Activated CD4-positive, alpha-beta T cell treated with anti-CD3 and anti-CD28 coated beads, Interleukin-2, amount 50 U/mL, for 1 hour (primary cell): ENCODE data around the gene LRRC27.
"Not testable (repeated sequence)": the region's sequence is repeated elsewhere in the genome, so short reads cannot be mapped to it uniquely, and the experiment has no call there.

Experiments
- DNase-seq: peaks from one replicate; pipeline ENCODE4 v3.0.0-alpha.2; 2020

LRRC27 gene

DNA sequence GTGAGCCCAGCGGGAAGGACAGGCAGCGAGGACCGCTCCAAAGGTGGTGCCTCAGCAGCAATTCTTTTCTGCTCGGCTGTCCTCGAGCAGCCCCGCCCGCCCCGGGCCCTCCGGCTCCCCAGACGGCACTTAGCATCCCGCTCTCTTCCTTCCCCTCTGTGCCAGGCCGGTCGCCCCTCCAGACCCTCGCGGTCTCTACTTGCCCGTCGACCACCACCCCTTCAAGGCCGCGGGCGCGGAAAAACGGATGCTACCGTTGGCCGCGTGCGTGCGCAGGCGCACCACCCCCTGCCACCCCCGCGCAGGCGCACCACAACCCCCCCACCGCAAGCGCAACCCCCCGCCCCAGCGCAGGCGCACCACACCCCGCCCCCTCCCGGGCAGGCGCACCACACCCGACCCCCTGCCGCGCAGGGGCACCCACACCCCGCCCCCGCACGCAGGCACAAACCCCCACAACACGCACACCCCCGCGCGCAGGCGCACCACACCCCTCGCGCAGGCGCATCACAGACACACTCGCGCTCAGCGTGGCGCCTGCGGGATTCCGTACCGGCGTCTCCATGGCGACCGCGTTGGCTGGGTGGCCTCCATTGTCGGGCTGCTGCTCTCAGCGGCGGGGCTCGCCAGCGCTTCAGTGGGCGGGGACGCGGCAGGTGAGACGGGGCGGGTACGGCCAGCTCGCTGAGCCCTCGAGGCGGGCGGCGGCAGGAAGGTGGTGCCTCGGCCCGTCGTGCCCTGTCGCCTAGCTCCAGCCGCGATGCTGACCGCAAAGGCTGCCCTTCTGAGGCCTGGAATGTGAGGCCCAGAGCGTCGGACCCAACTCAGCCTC lies at the start of gene LRRC27:
TSS of gene LRRC27 (plus strand) at position 593 of the 832 bp plus-strand sequence. CDS start 1,332 bp downstream, outside the sequence.
- DNase-seq, result peak; percentile 100

DNA sequence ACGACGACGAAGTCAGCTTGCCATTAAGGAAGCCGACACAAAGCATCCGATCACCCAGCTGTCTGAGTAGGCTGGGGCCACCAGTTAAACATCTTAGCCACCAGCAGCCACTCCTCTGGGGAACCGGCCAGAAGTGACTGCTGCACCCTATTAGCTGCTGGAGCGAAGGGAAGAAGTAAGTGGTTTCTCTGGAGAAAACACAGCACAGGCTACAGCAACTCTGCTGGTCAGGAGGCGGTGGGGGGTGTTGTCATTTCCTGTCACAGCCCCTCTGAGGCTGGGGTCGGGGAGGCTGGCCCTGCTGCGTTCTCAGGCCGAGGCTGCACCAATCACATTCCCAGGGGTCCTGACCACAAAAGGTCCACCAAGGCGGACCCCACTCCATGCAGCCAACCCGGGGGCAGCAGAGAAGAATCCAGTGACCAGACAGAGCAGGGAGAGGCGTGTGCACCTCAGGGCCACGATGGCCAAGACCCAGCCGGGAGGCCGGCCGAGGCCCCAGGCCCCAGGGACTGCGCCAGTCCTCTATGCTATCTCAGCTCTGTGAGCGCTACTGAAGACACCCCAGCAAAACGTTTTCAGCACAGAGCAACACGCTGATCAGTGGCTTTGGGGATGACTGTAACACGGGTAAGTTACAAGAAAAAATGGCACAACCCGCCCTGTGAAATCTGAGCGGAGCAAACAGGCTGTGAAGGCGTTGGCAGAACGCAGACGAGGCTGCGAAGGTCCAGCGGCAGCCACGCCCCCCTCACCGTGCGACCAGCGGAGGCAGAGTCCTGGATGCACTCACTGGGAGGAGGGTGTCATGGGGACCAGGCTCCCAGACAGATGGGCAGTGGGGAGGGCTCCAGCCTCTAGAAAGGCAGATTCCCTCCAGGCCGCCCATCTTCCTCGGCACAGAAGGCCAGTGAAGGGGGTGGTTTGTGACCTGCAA lies 49.1 kb upstream of the LRRC27 start:
- no peak for DNase-seq

DNA sequence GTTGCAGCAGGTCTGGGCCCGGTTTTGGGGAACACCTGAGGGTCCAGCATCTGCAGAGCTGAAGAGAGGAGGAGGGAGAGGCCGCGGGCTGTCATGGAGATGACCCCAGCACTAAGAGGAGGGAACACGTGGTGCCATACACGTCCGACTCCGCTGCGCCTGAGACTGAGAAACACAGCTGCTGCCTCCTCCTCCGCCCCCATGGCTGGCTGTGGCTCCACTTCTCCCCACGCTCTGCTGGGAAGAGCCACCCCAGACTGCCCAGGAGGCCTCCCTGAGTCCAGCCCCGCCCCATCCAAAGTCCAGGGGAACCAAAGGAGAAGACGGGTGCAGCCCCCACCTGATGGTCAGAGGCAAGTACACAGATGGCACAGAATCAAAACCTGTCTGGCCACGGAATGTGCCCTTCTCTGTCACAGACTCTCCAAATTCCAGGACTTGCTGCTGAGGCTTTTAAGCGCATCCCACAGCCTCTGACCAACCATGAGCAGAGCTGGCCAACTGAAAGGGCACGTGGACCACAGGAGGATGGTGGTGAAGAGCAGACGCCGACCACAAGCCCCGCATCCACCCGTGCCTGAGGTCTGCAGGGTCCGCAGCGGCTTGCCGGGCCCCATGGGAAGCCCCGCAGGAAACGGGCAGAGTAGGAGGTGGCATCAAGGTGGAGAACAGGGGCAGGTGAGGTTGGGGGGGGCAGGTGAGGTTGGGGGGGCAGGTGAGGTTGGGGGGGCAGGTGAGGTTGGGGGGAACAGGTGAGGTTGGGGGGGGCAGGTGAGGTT lies 48.2 kb upstream of the LRRC27 start:
- DNase-seq, result no peak

DNA sequence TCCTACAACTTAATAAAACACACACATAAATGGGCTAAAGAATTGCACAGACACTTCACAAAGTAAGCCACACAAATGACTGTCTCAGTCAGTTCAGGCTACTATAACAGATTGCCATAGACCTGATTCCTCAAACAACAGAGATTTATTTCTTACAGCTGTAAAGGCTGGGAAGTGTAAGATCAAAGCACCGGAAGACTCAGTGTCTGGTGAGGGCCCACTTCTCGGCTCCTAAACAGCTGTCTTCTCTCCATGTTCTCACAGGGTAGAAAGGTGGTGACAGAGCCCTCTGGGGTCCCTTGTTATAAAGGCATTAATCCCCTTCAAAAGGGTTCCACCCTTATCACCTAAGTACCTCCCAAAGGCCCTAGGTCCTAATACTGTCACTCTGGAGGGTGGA lies 42.6 kb upstream of the LRRC27 start:
- no peak for DNase-seq

DNA sequence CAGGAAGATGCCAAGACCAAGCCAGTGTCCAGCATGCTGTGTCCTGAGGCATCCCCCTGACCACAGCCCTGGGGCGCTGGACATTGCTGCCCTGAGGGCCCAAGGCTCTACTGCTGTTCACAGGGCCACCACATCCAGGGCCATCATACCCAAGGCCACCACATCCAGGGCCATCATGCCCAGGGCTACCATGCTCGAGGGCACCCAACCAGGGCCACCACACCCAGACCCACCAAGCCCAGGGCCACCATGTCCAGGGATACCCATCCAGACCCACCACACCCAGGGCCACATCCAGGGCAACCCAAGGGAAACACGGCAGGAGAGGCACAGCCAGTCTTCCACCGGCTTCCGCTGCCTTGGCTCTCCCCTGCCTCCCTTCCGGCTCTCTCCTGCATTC lies 41.4 kb upstream of the LRRC27 start:
- DNase-seq, result no peak

DNA sequence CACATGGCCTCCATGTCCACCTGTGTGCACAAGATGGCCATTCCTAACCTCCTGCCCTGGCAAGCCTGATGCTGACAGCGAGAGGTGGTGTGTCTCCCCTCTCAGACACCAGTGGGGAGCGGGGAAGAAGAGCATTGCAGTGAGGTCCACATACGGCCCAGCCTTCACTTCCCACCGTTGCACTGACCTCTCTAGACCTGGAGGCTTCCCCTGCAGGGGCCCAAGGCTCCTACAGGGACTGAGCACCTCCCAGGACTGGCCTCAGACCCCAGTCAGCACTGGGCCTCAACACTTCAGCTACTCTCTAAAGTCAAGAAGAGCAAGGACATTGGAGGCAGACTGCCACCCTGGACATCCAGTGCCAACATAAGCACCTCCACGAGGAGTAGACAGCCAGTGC lies 40.2 kb upstream of the LRRC27 start:
- DNase-seq, result no peak

DNA sequence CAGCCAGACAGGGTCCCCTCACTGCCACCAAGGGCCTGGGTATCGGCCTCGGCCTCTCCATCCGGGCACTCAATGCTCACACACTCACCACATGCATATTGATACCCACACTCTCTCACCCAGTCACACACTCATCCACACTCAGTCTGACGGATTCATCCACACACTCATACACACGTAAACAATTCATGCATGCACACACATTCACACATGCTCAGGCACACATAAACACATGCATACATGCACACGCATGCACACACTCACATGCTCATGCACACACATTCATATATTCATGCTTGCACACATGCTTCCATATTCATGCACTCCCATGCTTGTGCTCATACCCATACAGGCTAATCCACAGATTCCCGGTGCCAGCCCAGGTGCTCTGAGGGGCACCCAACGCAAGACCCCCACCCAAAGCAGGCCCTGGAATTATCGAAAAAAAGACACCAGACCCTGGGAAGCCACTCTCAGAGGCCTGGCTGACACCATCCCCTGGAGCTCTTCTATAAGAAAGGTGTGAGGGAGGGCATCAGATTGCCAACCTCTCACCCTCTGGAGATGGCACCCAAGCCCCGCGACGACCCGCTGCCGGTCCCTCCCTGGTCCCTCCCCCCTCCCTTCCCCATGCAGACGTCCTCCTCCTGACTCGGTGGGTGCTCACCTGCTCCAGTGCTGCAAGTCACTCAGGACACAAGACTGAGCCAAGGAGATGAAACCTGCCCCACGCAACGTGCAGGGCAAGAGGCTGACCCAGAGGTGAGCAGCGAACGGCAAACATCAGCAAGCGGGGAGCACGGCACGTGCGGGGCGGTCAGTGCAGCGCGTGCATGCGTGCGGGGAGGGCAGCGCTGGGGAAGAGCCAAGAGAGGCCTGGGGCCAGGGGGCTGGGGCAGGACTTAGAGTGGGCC lies 39.4 kb upstream of the LRRC27 start:
- DNase-seq, result no peak

DNA sequence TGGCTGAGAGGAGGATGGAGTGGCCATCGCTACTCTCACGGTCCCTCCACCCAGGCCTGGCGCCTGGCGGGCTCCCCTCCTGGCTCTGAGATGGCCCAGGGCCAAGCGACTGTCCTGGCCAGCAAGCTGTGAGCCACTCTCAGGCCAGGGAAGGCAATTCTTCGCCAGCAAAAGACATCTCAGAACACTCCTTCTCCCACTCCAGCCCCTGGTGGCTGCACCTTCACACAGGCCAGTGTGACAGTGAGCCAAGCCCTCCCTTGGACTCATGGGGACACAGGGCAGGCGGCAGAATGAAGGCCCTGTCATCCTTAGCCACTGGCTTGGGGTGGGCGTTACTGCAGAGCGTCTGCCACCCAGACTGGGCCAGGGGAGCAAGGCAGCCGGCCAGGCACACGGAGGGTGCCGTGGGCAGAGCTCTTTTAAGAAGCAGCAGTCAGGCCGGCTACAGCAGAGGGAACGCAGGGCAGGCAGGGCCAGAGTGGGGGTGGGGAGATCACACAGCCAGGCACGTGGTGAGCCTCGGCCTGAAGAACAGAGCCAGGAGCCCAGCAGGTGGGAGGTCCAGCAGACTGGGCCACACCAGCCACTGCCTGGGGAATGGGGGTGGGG lies 38.7 kb upstream of the LRRC27 start:
- no peak for DNase-seq

DNA sequence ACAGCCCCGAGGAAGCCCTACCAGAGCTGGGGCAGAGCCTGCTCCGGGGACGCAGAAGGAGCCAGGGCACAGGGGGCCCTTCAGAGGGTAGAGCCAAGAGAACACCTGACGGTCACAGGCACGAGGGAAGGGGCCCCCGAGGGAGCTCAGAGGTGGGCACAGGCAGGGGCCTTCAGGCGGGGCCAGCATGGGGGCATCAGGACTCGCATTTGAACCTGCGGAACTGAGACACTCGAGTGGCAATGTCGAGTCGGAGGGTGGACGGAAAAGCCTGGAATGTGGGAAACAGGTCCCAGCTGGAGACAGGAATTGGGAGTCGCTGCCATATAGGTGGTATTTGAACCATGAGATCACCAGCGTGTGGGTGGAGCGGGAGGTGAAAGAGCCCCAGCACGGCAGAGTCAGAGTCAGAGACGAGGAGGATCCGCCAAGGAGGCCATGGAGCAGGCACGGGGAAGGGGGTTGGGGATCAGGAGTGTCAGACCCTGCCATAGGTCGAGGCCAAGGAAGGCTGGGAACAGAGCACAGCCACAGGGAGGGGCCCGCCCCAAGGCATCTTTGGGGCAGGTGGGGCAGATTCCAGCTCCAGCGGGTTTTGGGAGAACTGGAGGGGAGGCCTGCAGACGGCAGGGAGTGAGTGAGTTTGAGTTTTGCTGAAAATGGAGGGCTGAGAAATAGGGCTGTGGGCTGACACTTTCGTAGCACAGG lies 38.0 kb upstream of the LRRC27 start:
- DNase-seq, result no peak

DNA sequence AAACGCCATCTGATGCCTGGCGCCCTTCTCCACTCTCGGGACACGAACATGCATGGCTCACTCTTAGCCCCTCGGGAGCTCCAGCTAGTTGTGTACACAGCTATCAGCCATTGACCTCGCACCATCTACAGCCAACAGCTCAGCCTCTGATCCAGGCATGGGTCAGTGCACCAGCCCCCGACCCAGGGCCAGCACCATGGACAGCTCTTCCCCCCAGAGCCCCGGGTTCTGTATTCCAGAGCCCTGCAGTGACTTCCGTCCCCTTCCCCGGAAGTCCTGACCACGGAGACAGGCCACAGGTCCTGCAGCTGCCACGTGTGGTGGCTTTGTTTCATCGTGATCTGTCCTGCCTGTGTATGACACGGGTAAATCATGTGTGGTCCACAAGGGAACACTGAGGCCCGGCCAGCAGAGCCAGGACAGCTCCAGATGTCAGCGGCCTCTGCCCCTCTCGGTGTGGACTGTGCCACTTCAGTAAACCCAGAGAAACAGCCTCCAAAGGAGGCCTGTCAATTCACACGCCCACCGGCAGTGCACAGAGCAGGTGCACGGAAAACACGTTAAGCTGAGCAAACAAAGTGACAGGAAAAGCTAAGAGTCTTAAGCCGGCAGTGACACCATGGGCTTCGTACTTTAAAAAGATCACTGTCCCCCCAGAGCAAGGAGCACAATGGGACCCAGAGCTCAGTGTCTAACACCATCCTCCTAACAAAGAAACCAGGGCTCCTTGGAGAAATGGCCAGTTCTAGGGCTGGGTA lies 37.3 kb upstream of the LRRC27 start:
- DNase-seq, result no peak

DNA sequence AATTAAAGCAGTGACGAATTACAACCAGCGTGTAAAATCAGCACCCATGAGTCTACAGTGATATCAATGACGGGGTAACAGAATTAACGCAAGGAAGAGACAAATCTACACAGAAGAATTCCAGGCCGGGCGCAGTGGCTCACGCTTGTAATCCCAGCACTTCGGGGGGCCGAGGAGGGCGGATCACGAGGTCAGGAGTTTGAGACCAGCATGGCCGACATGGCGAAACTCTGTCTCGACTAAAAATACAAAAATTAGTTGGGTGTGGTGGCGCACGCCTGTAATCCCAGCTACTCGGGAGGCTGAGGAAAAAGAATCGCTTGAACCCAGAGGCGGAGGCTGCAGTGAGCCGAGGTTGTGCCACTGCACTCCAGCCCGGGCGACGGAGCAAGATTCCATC lies 36.5 kb upstream of the LRRC27 start:
- DNase-seq, result not testable (repeated sequence)

DNA sequence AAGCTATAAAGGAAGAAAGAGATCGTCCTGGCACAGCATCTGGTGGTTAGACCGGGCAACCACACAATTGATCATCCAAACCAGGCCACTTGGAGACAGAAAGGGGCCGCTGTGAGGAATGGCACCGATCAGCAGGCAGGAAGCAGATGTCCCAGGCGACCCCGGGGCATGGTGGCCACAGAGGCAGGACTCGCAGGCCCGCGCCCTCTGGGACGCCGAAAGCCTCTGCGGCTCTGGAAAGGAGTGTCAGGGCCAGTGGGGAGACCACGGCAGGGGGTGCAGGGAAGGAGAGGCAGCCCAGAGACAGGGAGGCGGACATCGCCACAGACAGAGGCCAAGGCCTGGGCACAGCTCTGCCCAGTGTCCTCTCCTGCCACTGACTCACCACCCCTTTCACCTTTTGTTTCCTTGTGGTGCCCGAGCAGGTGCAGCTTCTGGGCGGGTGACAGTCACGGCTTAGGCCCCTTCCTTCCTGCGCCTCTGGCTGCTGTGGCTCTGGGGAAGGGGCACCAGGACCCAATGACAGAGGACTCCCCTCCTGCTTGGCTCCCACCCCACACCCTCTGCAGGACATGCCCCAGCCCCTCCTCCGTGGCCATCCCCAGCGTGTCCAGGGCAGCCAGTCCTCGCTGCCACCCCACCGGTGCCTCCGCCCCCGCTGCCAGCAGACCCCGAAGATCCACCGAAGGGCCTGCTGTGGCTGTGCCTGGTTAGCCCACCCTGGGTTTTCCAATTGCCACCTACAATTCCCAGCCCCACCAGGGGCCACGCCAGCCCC lies 35.1 kb upstream of the LRRC27 start:
- DNase-seq, result no peak

DNA sequence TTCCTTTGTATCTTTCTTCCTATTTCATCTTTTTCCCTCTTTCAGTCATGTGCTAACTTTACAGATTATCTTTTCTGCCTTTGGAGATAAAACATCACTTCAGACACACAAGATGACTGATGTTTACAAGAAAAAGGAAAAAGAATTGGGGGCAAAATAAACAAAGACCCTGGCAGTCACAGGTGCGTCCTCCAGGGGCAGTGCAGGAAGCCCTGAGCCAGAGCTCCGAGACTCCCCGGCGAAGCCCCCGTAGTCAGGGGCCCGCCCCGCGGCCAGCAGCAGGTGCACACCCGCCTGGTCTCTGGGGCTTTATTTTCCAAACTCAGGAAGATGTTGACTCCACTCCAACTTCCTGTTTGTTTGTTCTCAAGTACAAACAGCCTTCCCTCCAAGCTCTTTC lies 34.5 kb upstream of the LRRC27 start:
- no peak for DNase-seq

DNA sequence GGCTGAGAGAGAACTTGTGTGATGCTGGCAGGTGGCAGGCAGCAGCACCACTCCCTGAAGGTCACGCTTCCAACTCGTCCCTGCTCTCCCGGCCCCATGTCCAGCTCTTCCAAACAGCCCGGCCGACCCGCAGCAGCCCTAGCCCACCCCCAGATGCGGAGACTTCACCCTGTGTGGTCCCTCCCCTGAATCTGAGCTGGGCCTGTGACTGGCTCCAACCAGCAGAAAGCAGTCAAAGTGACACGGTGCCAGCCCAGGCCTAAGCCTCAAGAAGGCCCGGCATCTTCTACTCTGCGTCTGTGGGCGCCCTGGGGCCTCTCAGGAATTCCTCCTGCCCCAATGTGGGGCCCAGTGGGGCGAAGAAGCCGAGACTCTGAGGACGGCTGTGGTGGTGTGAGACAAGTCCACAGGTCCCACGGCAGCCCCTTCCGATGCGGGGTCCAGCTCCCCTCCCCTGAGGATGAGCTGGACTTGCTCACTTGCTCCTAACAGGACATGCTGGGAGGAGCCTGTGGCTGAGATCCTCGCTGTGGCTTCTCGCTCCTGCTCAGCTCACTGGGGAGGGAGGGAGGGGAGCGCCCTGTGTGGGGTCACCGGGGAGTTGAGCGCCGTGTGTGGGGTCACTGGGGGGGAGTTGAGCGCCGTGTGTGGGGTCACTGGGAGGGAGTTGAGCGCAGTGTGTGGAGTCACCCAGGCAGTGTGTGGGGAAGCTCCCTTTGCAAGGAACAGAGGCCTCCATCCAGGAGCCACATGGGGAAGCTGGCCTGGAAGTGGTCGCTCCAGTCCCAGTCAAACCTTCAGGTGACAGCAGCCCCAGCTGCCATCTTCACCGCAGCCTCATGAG lies 33.7 kb upstream of the LRRC27 start:
- DNase-seq, result no peak

DNA sequence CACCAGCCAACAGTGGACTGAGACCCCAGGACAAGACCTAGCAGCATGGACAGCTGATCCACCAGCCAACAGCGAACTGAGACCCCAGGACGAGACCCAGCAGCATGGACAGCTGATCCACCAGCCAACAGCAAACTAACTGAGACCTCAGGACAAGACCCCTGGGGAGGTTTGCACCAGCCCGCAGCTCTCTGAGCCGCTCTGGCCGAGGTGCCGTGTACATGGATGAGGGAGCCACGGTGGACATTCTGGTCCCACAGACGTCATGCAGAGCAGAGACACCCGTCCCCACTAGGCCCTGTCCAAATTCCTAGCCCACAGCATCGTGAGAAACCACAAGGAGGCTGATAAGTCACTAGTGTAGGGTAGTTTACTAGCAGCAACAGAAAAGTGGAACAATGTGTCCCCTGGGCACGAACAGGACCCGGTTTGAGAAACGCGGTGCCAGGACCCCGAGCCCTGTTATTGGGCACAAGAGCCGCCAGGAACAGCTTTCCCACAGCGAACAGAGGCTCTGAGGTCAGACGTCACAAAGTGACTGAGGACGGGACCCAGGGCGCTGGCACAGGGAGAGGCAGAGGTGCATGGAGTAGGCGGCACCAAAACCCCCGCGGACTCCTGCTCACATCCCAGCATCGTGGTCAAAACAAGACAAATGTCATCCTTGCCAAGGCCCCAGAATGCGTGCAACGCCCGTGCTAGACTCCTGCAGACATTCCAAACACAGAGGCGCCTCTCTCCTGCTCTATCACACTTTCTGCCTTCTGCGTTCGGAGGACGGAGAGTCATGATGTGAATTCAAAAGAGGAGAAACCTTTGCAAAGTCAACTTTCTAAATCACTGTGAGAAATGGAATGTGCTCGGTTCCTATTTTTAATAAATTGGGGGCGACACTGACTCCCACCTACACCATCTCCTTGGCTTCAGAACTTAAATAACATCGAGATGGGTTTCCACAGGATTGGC lies 32.3 kb upstream of the LRRC27 start:
- DNase-seq, result no peak

DNA sequence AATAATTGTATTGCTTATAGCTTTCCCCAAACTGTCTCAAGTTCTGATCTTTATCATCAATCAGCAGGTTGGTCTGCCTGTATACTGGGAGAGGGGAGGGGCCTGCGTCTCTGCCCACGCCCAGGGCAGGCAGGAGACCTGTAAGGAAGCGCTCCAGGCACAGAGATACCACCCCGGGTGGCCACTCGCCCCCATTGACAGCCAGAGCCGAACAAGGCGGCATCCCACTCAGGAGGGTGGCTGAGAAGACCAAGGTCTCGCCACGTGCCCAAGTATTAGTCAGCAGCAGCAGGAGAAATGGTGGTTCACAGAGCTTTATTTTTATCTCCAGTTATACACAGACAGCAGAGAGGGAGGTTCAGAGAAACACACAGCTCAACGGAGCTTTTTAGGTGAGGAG lies 31.4 kb upstream of the LRRC27 start:
- no peak for DNase-seq
